Stromal cell of bone marrow (primary cell): ENCODE measurements around the gene CCDC150.
A peak's percentile ranks its signal among the peaks of the same experiment; 100 is the strongest.
"Not testable (repeated sequence)": the region's sequence is repeated elsewhere in the genome, so short reads cannot be mapped to it uniquely, and the experiment has no call there.

ENCODE experiments used
- DNase-seq: peaks from one replicate; pipeline ENCODE4 v3.0.0-alpha.2; 2012; ENCODE audit warnings: low read depth

The CCDC150 gene

GRCh38 chr2:196638765-196639164, 750 bp upstream of the CCDC150 start:
- DNase-seq = no peak

DNA sequence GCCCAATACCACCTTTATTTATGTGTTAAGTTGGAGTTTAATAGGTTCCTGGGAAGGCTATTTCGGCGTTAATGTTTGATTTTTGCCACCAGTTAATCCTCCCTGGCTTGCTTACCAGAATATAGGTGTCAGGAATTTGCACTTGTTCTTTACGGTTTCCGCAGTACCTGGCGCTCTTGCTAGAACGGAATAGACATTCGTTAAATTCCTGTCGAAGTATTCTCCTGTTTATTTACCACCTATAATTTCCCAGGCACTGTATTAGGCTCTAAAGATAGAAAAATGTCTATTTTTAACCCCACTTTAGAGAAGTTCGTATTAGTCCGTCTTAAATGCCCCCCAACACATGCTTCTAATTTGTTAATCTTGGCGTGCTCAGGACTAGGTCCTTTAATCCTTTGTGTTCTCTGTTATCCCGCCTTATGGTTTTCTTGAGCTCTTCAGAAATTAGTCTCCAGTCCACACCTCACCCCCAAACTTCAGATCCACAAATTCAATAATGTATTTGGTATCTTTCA, 575 bp downstream of the CCDC150 start:
- no peak for DNase-seq

- DNase-seq = no peak
Observed at GRCh38 chr2:196649202-196649601, 9.7 kb downstream of the CCDC150 start.

- DNase-seq = no peak
Observed at GRCh38 chr2:196651387-196652094, 12.0 kb downstream of the CCDC150 start.

DNA sequence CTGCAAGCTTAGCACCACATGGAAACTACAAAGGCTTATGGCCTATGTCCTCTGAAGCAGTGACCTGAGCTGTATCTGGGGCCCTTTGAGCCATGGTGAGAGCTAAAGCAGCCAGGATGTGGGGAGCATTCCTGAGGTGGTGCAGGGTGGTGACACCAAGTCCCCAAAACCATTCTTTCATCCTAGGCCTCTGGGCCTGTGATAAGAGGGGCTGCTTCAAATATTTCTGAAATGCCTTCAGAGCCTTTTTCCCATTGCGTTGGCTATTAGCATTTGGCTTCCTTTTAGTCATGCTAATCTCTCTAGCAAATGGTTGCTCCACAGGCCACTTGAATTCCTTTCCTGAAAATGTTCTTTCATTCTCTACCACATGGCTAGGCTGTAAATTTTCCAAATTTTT, 13.4 kb downstream of the CCDC150 start:
- DNase-seq = no peak

- DNase-seq = no peak
Observed at GRCh38 chr2:196653843-196654242, 14.3 kb downstream of the CCDC150 start.

GRCh38 chr2:196655761-196656160, 16.2 kb downstream of the CCDC150 start:
- no peak for DNase-seq

DNA sequence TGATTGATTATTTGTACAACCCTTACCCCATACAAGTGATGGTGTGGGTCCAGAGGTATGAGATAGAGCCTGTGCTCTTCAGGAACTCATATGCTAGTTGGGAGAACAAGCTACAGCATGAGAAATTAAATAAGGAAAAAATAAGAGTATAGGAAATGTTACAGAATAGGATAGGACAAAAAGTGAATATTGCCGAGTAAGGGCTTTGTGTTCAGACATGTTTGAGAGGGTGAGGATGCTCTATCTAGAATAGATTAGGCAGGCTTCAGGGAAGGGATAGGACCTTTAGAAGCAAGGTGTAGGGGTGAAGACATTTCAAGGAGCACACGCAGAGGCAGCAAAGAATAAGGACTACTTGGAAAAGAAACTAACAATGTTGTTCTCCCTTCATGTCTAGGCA, 17.8 kb downstream of the CCDC150 start:
- no peak for DNase-seq

DNA sequence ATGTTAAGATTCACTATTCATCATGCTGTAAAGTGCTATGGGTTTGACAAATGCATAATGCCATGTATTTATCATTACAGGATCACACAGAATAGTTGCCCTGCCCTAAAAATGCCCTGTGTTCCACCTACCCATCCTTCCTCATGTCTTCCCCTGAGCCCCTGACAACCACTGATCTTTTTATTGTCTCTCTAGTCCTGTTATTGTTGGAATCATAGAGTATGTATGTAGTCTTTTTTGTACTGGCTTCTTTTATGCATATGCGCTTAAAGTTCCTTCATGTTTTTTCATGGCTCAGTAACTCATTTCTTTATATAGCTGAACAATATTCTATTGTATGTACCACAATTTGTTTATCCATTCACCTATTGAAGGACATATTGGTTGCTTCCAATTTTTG, 20.3 kb downstream of the CCDC150 start:
- no peak for DNase-seq

- no peak for DNase-seq
Observed at GRCh38 chr2:196660244-196660643, 20.7 kb downstream of the CCDC150 start.

GRCh38 chr2:196670342-196670741, 30.8 kb downstream of the CCDC150 start:
- DNase-seq = no peak

DNA sequence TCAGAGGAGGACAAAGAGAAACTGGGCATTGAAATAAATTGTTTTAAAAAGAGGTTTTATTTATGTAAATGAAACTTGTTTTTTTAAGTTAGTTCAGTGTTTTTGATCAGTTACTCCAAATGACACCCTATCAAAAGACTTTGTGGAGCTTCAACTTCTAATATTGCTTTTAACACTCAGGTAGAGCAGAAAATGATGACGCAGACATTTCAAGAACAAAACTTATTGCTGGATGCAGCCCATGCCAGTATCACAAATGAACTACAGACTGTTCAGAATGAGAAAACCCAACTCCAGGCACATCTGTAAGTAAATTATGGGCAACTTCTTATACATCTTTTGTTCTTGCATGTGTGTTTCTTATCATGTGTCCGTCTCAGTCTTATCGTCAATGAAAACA, 36.4 kb downstream of the CCDC150 start:
- DNase-seq = no peak

DNA sequence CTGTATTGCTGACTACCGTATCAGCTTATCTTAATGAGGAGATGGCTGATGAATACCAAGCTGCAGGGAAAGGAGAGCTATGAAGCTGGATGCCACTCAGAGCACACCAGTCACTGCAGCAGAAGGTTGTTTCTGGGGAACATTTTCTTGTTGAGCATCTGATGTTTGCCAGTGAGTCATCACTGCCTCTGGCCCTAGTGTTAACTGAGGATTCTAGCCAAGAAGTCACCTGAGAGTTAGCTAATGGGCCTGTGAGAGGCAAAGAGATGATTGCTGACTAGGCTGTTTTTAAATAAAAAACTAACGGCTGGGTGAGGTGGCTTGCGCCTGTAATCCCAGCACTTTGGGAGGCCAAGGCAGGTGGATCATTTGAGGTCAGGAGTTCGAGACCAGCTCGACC, 37.9 kb downstream of the CCDC150 start:
- DNase-seq = peak; percentile 33

- no peak for DNase-seq
Observed at GRCh38 chr2:196679368-196679767, 39.9 kb downstream of the CCDC150 start.

- DNase-seq = no peak
Observed at GRCh38 chr2:196681510-196681909, 42.0 kb downstream of the CCDC150 start.

GRCh38 chr2:196685792-196686191, 46.3 kb downstream of the CCDC150 start:
- DNase-seq = no peak

GRCh38 chr2:196686737-196687136, 47.2 kb downstream of the CCDC150 start:
- DNase-seq = not testable (repeated sequence)

DNA sequence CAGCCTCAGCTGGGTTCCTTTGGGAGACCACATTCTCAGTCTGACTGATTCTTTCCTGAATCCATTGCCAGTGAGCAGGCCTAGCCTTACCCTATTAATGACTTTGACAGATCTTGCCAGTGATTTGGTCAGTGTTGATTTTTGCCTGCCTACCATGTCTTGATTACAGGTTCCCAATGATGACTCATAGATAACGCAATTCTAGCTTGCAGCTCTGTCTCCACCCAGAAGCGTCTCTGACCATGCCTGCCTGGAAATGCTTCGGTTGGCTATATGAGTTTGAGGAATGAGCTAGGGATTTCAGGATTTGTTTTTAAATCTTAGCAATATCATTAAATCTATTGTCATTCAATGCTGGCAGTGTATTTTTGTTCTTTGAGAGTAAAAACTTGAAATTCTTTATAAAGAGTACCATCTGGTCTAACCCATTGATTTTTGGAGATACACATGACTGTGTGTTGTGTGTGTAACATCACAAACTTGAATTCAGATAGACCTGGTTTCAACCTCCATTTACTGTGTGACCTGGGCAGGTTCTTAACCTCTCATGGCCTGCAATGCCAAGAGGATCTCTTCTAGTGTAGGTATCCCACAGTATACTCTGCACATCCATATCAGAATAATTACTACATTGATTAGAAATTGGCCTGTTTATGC, 57.0 kb downstream of the CCDC150 start:
- peak; percentile 94 for DNase-seq

DNA sequence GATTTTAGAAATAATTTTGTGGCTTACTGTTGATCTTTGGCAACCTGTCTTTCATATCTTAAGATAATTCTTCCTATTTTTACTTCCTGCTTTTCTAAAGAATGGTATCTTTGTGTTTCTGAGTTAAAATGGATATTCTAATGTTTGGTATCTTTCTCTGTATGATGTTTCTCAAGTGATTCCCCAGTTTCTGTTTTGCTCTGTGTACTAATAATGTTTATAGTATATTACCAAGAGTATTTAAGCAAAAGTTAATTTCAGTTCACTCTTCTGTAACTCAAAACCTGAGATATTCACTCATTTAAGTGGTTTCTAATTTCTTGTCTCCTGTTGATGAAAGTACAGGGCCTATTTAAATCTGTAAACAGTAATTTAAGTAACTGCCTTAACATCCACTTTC, 58.3 kb downstream of the CCDC150 start:
- DNase-seq = no peak

GRCh38 chr2:196702641-196703040, 63.1 kb downstream of the CCDC150 start:
- no peak for DNase-seq

DNA sequence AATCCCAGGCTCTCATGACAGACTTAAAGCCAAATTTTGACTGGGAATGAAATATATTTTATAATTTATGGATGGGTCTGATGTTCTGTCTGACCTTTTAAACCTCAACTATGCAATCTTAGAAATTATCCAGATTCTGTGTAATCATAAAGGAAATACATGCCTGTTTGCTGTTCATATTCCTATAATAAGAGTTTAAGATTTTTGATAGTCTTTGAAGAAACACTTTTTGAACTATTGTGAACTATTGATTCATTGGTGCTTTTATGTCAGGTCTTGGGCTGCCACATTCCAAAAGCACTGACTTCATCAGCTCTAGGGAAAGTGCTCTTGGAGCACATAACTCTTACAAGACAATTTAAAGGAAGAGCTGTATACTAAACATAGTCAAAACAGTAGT, 64.2 kb downstream of the CCDC150 start:
- no peak for DNase-seq

DNA sequence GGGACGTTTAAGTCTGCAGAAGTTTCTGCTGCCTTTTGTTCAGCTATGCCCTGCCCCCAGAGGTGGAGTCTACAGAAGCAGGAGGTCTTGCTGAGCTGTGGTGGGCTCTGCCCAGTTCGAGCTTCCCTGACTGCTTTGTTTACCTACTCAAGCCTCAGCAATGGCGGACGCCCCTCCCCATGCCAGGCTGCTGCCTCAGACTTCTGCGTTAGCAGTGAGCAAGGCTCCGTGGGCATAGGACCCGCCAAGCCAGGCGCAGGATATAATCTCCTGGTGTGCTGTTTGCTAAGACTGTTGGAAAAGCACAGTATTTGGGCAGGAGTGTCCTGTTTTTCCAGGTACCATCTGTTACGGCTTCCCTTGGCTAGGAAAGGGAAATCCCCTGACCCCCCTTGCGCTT, 70.5 kb downstream of the CCDC150 start:
- not testable (repeated sequence) for DNase-seq

DNA sequence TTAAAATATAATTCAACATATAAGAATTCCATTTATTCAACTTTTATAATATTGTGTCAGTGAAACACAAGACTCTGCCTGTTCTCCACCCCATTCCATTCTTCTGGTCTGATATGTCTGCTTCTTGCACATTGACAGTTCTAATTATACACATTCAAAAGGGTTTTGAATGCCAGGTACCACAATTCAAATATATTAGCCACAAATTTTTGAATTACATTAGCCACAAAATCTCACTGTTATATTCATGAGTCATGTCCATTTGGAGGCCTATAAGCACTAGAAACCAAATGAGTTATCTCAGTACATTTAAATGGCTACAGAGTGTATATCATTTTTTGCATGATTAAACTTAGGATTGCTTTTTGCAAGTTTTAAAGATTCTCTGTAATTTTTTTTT, 72.1 kb downstream of the CCDC150 start:
- no peak for DNase-seq

- DNase-seq = no peak
Observed at GRCh38 chr2:196712867-196713266, 73.4 kb downstream of the CCDC150 start.
